OCI-LY1 (cell line): Measurements from ENCODE around the gene SDK1.
"Not testable (repeated sequence)": the region's sequence is repeated elsewhere in the genome, so short reads cannot be mapped to it uniquely, and the experiment has no call there.

Experiments used
- CTCF ChIP-seq: fragments of 200-600 bp; sonication (generic), shearing (Covaris generic); IDR thresholded peaks from 2 replicates; pipeline ENCODE4 v1.5.1; 2017; ENCODE audit warnings: mild to moderate bottlenecking, antibody characterized with exemption, low read length, moderate library complexity, mixed read lengths
- EZH2 ChIP-seq: fragments of 200-600 bp; sonication (generic), shearing (Covaris generic); IDR thresholded peaks from 2 replicates; pipeline ENCODE4 v1.8.0; 2017; ENCODE audit warnings: borderline replicate concordance, mixed run types, mild to moderate bottlenecking, antibody characterized with exemption, low read length, moderate library complexity, mixed read lengths

GRCh38 chr7:3582145-3582544 is 281.1 kb downstream of the SDK1 start:
- not testable (repeated sequence) for TF ChIP-seq CTCF, EZH2
